GM19463 (cell line): ENCODE data around the gene AFP.
A peak's percentile ranks its signal among the peaks of the same experiment; 100 is the strongest.
"Not testable (repeated sequence)": the region's sequence is repeated elsewhere in the genome, so short reads cannot be mapped to it uniquely, and the experiment has no call there.

ENCODE experiments used
- ATAC-seq: cut with Tn5 transposase; IDR thresholded peaks from one replicate; pipeline ENCODE4 v1.9.1; 2021; ENCODE audit warnings: mild to moderate bottlenecking, moderate library complexity; ENCODE audit not compliant: unreplicated experiment

Gene AFP

DNA sequence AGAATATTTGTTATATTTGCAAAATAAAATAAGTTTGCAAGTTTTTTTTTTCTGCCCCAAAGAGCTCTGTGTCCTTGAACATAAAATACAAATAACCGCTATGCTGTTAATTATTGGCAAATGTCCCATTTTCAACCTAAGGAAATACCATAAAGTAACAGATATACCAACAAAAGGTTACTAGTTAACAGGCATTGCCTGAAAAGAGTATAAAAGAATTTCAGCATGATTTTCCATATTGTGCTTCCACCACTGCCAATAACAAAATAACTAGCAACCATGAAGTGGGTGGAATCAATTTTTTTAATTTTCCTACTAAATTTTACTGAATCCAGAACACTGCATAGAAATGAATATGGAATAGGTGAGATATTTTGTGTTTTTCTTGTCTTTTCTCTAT lies at the start of gene AFP:
AFP (plus strand) TSS at position 238 of the 400 bp plus-strand sequence; CDS start at position 280, 42 bp downstream.
- ATAC-seq: no peak

- ATAC-seq: peak; percentile 63
Observed at GRCh38 chr4:73387552-73387951, 48.5 kb upstream of the AFP start.

DNA sequence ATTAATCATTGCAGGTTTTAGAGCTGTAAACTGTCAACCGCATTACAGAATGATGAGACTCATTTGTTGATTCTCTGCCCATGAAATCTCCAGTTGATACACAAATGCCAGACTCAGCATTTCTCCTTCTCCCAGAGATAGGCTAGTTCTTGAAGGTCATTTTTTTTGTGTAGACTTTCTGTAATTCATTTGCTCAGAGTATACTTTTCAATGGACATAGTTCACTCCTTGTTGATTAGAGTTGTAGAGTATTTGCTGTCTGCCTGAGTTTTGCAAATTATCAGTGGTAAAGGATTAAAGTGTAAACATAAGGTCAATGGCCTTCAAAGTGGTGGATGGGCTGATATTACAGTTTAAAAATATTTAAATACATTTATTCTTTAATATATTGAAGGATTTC lies 47.1 kb upstream of the AFP start:
- ATAC-seq: no peak

DNA sequence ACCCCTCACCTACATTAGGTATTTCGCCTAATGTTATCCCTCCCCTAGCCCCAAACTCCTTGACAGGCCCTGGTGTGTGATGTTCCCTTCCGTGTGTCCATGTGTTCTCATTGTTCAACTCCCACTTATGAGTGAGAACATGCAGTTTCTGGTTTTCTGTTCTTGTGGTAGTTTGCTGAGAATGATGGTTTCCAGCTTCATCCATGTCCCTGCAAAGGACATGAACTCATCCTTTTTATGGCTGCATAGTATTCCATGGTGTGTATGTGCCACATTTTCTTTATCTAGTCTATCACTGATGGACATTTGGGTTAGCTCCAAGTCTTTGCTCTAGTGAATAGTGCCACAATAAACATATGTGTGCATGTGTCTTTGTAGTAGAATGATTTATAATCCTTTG lies 46.4 kb upstream of the AFP start:
- ATAC-seq: not testable (repeated sequence)

- no peak for ATAC-seq
Observed at GRCh38 chr4:73391774-73392173, 44.2 kb upstream of the AFP start.

GRCh38 chr4:73392936-73393335 lies 43.1 kb upstream of the AFP start:
- no peak for ATAC-seq

- ATAC-seq: no peak
Observed at GRCh38 chr4:73396304-73396703, 39.7 kb upstream of the AFP start.

DNA sequence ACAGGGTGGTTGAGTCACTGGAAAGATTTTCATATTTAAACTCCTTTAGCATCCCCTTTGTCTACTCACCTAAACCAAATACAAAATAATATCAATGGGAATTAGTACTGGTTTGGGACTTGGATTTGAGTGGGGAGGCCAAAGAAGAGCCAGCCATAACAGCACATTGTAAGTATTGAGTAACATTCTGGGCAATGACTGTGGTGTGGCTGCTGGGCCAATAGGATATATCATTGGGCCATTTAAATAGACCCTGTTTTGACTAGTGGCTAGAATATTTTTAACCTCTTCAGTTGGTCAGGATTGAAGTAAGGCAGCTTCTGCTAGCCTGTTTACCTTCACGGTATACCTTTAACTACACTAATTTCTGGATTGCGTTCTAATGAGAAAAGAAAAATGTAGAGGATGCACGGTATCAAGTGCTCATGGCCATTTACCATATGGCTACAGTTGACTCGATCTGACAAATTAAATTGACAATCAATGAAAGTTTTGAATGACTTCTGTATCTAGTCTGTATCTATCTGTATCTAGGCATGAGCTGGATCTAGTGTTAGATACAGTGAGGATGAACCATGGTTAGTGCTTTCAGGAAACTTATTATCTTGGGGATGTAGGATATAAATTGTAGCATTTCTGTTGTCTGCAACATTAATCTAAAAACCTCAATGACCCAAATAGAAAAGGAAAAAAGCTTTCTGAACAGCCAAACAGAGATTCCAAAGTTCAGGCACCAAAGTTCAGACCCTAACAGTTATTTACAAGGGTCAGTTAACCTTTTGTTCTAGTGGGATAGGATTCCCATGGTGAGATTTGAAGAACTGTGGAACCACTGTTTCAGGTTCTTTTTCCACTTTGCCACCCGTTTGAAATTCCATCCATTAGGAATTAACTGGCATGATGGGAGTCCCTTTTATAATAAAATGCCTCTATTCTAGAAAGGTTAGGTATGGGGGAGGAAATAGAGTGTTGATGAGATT lies 38.7 kb upstream of the AFP start:
- no peak for ATAC-seq

- no peak for ATAC-seq
Observed at GRCh38 chr4:73401412-73401811, 34.6 kb upstream of the AFP start.

- ATAC-seq: no peak
Observed at GRCh38 chr4:73404042-73404441, 32.0 kb upstream of the AFP start, which contains the start of gene ALB. Gene ALB (plus strand): TSS chr4:73404287. CDS start chr4:73404328, 41 bp downstream.

- no peak for ATAC-seq
Observed at GRCh38 chr4:73404457-73404856, 31.6 kb upstream of the AFP start.

GRCh38 chr4:73405138-73405537 lies 30.9 kb upstream of the AFP start:
- ATAC-seq: no peak

GRCh38 chr4:73406548-73406875 lies 29.5 kb upstream of the AFP start:
- ATAC-seq: no peak

DNA sequence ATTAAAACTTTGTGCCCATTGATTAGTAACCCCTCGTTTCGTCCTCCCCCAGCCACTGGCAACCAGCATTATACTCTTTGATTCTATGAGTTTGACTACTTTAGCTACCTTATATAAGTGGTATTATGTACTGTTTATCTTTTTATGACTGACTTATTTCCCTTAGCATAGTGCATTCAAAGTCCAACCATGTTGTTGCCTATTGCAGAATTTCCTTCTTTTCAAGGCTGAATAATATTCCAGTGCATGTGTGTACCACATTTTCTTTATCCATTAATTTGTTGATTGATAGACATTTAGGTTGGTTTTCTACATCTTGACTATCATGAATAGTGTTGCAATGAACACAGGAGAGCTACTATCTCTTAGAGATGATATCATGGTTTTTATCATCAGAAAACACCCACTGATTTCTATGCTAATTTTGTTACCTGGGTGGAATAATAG lies 28.8 kb upstream of the AFP start:
- no peak for ATAC-seq

GRCh38 chr4:73408181-73408867 lies 27.7 kb upstream of the AFP start:
- ATAC-seq: no peak

DNA sequence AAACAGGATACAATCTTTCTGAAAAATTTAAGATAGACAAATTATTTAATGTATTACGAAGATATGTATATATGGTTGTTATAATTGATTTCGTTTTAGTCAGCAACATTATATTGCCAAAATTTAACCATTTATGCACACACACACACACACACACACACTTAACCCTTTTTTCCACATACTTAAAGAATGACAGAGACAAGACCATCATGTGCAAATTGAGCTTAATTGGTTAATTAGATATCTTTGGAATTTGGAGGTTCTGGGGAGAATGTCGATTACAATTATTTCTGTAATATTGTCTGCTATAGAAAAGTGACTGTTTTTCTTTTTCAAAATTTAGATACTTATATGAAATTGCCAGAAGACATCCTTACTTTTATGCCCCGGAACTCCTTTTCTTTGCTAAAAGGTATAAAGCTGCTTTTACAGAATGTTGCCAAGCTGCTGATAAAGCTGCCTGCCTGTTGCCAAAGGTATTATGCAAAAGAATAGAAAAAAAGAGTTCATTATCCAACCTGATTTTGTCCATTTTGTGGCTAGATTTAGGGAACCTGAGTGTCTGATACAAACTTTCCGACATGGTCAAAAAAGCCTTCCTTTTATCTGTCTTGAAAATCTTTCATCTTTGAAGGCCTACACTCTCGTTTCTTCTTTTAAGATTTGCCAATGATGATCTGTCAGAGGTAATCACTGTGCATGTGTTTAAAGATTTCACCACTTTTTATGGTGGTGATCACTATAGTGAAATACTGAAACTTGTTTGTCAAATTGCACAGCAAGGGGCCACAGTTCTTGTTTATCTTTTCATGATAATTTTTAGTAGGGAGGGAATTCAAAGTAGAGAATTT lies 26.8 kb upstream of the AFP start:
- ATAC-seq: no peak

DNA sequence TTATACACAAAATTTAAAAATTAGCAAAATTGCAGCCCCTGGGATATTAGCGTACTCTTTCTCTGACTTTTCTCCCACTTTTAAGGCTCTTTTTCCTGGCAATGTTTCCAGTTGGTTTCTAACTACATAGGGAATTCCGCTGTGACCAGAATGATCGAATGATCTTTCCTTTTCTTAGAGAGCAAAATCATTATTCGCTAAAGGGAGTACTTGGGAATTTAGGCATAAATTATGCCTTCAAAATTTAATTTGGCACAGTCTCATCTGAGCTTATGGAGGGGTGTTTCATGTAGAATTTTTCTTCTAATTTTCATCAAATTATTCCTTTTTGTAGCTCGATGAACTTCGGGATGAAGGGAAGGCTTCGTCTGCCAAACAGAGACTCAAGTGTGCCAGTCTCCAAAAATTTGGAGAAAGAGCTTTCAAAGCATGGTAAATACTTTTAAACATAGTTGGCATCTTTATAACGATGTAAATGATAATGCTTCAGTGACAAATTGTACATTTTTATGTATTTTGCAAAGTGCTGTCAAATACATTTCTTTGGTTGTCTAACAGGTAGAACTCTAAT lies 26.0 kb upstream of the AFP start:
- ATAC-seq: no peak

DNA sequence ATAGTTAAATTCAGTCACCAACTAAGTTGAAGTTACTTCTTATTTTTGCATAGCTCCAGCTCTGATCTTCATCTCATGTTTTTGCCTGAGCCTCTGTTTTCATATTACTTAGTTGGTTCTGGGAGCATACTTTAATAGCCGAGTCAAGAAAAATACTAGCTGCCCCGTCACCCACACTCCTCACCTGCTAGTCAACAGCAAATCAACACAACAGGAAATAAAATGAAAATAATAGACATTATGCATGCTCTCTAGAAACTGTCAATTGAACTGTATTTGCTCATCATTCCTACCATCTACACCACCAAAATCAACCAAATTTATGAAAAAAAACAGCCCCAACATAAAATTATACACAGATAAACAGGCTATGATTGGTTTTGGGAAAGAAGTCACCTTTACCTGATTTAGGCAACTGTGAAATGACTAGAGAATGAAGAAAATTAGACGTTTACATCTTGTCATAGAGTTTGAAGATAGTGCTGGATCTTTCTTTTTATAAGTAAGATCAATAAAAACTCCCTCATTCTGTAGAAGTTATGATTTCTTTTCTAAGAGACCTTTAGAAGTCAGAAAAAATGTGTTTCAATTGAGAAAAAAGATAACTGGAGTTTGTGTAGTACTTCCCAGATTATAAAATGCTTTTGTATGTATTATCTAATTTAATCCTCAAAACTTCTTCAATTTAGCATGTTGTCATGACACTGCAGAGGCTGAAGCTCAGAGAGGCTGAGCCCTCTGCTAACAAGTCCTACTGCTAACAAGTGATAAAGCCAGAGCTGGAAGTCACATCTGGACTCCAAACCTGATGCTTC lies 24.9 kb upstream of the AFP start:
- no peak for ATAC-seq

DNA sequence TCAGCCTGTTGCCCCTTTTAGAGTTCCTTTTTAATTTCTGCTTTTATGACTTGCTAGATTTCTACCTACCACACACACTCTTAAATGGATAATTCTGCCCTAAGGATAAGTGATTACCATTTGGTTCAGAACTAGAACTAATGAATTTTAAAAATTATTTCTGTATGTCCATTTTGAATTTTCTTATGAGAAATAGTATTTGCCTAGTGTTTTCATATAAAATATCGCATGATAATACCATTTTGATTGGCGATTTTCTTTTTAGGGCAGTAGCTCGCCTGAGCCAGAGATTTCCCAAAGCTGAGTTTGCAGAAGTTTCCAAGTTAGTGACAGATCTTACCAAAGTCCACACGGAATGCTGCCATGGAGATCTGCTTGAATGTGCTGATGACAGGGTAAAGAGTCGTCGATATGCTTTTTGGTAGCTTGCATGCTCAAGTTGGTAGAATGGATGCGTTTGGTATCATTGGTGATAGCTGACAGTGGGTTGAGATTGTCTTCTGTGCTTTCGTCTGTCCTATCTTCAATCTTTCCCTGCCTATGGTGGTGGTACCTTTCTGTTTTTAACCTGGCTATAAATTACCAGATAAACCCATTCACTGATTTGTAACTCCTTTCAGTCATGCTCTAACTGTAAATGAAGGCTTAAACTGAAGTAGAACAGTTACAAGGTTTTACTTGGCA lies 24.1 kb upstream of the AFP start:
- no peak for ATAC-seq
